ENCODE measurements around the gene BHMT.
A peak's percentile ranks its signal among the peaks of the same experiment; 100 is the strongest.

Gene BHMT

GRCh38 chr5:79111387-79111959, at the start of gene BHMT:
Gene BHMT (plus strand): TSS chr5:79111809. CDS start chr5:79111886, 77 bp downstream.
- peak; percentile 51 for DNase-seq (ENCODE audit: low spot score)

- no peak for DNase-seq (ENCODE audit: low spot score)
Observed at GRCh38 chr5:79062436-79062835, 49.2 kb upstream of the BHMT start.

GRCh38 chr5:79069488-79070349, 41.9 kb upstream of the BHMT start, which contains the start of the genes BHMT2 and DMGDH:
Gene BHMT2 (plus strand): TSS chr5:79069767. CDS start chr5:79069783, 16 bp downstream.
Gene DMGDH (minus strand): TSS chr5:79069674. CDS start chr5:79069620, 54 bp downstream.
- DNase-seq (ENCODE audit: low spot score) = peak; percentile 21

GRCh38 chr5:79070350-79070667, 41.3 kb upstream of the BHMT start:
- DNase-seq (ENCODE audit: low spot score) = no peak

GRCh38 chr5:79074641-79075040, 37.0 kb upstream of the BHMT start:
- no peak for DNase-seq (ENCODE audit: low spot score)

GRCh38 chr5:79075646-79076426, 35.8 kb upstream of the BHMT start:
- no peak for DNase-seq (ENCODE audit: low spot score)

- DNase-seq (ENCODE audit: low spot score) = no peak
Observed at GRCh38 chr5:79076819-79077218, 34.8 kb upstream of the BHMT start.

- DNase-seq (ENCODE audit: low spot score) = no peak
Observed at GRCh38 chr5:79077680-79078365, 33.8 kb upstream of the BHMT start.

GRCh38 chr5:79080804-79081203, 30.8 kb upstream of the BHMT start:
- no peak for DNase-seq (ENCODE audit: low spot score)

- DNase-seq (ENCODE audit: low spot score) = no peak
Observed at GRCh38 chr5:79081779-79082178, 29.8 kb upstream of the BHMT start.

- DNase-seq (ENCODE audit: low spot score) = no peak
Observed at GRCh38 chr5:79086116-79086515, 25.5 kb upstream of the BHMT start.

- DNase-seq (ENCODE audit: low spot score) = no peak
Observed at GRCh38 chr5:79088507-79088906, 23.1 kb upstream of the BHMT start.

- no peak for DNase-seq (ENCODE audit: low spot score)
Observed at GRCh38 chr5:79091064-79091463, 20.5 kb upstream of the BHMT start.

- no peak for DNase-seq (ENCODE audit: low spot score)
Observed at GRCh38 chr5:79093762-79094161, 17.8 kb upstream of the BHMT start.

- DNase-seq (ENCODE audit: low spot score) = no peak
Observed at GRCh38 chr5:79105868-79106267, 5.7 kb upstream of the BHMT start.

GRCh38 chr5:79107020-79107796, 4.4 kb upstream of the BHMT start:
- DNase-seq (ENCODE audit: low spot score) = no peak

GRCh38 chr5:79108086-79108485, 3.5 kb upstream of the BHMT start:
- DNase-seq (ENCODE audit: low spot score) = no peak

- DNase-seq (ENCODE audit: low spot score) = no peak
Observed at GRCh38 chr5:79108792-79109191, 2.8 kb upstream of the BHMT start.

- DNase-seq (ENCODE audit: low spot score) = peak; percentile 66
Observed at GRCh38 chr5:79109527-79110492, 1.8 kb upstream of the BHMT start.
